ENCODE measurements around the gene DPYSL5.
"Not testable (repeated sequence)": the region's sequence is repeated elsewhere in the genome, so short reads cannot be mapped to it uniquely, and the experiment has no call there.

Gene DPYSL5, protein sequence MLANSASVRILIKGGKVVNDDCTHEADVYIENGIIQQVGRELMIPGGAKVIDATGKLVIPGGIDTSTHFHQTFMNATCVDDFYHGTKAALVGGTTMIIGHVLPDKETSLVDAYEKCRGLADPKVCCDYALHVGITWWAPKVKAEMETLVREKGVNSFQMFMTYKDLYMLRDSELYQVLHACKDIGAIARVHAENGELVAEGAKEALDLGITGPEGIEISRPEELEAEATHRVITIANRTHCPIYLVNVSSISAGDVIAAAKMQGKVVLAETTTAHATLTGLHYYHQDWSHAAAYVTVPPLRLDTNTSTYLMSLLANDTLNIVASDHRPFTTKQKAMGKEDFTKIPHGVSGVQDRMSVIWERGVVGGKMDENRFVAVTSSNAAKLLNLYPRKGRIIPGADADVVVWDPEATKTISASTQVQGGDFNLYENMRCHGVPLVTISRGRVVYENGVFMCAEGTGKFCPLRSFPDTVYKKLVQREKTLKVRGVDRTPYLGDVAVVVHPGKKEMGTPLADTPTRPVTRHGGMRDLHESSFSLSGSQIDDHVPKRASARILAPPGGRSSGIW

GRCh38 chr2:26847655-26848335 is at the start of gene DPYSL5:
TSS of gene DPYSL5 (plus strand) at chr2:26848132. CDS start at chr2:26898500, 50,368 bp downstream.
- DNase-seq (ENCODE audit: low read depth in 2 of 2): no peak

DNA sequence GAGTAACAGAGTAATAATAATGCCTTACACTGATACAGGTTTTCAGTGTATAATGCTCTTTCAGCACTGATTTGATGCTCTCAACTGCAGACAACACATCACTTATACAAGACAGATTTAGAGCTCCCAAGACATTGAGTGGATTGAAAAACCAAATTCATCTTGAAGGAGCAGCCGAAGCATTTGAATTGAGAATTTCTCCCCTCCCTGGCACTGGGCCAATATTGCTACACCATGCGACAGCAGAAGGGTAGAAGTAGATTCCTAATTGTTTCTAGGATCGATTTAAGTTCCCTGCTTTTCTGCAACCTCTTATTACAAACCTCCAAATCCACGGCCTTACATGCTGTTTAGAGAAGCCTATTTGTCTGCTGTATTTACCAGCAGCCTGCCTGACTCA is 46.6 kb upstream of the DPYSL5 start:
- DNase-seq (ENCODE audit: low read depth in 2 of 2): no peak

- no peak for DNase-seq (ENCODE audit: low read depth in 2 of 2)
Observed at GRCh38 chr2:26801796-26802195, 46.1 kb upstream of the DPYSL5 start.

- no peak for DNase-seq (ENCODE audit: low read depth in 2 of 2)
Observed at GRCh38 chr2:26805241-26805676, 42.7 kb upstream of the DPYSL5 start.

DNA sequence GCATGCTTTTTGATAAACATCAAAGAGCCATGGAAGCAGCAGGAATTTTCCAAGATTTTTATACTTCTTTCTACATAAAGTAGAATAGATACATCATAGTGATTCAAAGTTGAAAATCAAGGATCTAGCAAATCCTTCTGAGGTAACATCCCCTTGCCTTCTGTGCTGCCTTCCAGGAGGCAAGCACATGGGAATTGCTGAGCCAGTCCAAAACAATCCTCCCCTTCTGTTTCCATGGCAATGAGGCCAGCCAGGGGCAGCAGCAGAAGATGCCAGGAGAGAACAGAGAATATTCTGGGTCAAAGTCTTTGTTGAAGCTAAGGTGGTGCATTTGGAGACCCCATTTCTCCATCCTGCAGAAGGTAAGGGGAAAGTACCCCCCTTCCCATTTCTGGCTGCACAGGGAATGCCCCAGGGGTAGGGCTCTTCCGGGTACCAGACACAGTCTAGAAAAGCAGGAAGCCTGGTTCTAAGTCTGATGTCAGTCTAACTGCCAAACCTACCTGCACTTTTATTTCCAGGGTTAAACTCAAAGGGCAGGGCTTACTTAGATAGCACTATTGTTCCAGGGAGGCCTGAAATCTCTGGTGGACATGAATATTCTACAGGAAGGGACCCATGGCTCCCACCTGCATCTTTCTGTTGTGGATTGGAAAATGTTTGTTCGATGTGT is 40.0 kb upstream of the DPYSL5 start:
- DNase-seq (ENCODE audit: low read depth in 2 of 2): no peak

DNA sequence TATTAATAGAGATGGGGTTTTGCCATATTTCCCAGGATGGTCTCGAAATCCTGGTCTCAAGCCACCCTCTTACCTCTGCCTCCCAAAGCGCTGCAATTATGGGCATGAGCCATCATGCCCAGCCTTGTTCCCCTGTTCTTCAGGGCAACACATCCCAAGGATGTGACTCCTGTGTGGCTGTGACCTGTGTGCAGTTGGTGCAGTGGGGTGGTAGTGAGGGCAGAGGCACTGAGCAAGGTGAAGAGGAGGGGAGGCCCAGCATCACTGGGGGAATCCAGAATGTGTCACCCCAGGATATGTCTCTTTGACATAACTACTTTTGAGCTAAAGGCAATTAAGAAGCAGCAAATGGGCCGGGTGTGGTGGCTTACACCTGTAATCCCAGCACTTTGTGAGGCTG is 38.7 kb upstream of the DPYSL5 start:
- DNase-seq (ENCODE audit: low read depth in 2 of 2): no peak

- DNase-seq (ENCODE audit: low read depth in 2 of 2): no peak
Observed at GRCh38 chr2:26809876-26810577, 37.9 kb upstream of the DPYSL5 start.

DNA sequence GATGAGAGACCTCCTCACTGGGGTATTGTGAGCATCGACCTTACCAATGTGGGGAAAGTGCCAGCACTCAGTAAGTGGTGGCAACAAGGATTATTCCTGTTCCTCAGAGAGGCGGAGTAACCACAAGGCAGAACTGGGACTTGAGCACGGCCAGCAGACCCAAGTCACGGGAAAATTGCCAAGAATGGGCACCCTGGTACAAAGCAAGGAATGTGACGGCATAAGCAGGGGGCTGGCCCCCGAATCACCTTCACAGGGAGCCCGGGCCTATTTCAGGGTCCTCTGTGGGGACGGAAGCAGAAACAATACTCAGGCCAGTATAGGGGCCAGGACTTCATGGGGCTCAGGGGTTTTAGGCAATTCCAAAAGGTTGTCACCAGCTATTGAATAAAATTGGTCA is 36.7 kb upstream of the DPYSL5 start:
- no peak for DNase-seq (ENCODE audit: low read depth in 2 of 2)

GRCh38 chr2:26811791-26812694 is 35.9 kb upstream of the DPYSL5 start:
- DNase-seq (ENCODE audit: low read depth in 2 of 2): no peak

- DNase-seq (ENCODE audit: low read depth in 2 of 2): no peak
Observed at GRCh38 chr2:26812731-26813130, 35.2 kb upstream of the DPYSL5 start.

DNA sequence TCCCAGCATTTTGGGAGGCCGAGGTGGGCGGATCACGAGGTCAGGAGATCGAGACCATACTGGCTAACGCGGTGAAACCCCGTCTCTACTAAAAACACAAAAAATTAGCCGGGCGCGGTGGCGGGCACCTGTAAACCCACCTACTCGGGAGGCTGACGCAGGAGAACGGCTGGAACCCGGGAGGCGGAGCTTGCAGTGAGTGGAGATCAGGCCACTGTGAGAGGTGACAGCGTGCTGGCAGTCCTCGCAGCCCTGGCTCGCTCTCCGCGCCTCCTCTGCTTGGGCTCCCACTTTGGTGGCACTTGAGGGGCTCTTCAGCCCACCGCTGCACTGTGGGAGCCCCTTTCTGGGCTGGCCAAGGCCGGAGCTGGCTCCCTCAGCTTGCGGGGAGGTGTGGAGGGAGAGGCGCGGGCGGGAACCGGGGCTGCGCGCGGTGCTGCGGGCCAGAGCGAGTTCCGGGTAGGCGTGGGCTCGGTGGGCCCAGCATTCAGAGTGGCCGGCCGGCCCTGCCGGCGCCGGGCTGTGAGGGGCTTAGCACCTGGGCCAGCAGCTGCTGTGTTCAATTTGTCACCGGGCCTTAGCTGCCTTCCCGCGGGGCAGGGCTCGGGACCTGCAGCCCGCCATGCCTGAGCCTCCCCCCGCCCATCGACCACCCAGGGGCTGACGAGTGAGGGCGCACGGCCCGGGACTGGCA is 33.7 kb upstream of the DPYSL5 start:
- DNase-seq (ENCODE audit: low read depth in 2 of 2): not testable (repeated sequence)

DNA sequence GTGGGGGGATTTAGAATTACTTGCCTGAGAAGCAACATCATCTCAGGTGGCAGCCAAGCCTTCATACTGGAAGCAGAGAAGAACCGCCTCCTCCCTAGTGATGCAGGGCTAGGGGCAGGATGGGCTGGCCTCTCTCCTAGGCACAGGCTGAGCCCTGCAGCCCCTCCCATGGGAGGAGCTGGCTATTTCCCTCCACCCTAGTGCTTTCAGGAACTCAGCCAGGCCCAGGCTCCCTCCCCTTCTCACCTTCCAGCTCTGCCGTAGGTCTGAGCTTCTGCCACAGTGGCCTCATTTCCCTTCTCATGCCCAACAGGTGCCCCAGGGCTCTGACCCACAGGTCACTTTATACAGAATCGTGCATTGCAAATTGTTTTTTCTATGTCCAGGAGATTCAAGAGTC is 31.0 kb upstream of the DPYSL5 start:
- no peak for DNase-seq (ENCODE audit: low read depth in 2 of 2)

GRCh38 chr2:26818255-26818654 is 29.7 kb upstream of the DPYSL5 start:
- no peak for DNase-seq (ENCODE audit: low read depth in 2 of 2)

- DNase-seq (ENCODE audit: low read depth in 2 of 2): no peak
Observed at GRCh38 chr2:26818972-26819371, 29.0 kb upstream of the DPYSL5 start.

- DNase-seq (ENCODE audit: low read depth in 2 of 2): no peak
Observed at GRCh38 chr2:26820932-26821331, 27.0 kb upstream of the DPYSL5 start.

DNA sequence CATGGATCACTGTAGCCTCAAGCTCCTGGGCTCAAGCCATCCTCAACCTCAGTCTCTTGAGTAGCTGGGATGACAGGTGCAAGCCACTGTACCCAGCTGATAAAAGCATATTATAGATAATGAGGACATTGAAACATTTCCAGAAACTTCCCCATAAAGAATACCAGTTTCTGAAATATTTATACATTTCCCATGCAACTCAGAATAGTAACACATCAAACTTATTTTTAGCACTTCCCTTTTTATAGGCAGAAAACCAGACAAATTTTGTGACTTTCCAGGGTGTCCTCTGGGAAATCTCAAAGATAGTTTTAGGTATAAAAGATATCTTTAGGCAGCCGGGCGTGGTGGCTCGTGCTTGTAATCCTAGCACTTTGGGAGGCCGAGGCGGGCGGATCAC is 25.1 kb upstream of the DPYSL5 start:
- no peak for DNase-seq (ENCODE audit: low read depth in 2 of 2)

DNA sequence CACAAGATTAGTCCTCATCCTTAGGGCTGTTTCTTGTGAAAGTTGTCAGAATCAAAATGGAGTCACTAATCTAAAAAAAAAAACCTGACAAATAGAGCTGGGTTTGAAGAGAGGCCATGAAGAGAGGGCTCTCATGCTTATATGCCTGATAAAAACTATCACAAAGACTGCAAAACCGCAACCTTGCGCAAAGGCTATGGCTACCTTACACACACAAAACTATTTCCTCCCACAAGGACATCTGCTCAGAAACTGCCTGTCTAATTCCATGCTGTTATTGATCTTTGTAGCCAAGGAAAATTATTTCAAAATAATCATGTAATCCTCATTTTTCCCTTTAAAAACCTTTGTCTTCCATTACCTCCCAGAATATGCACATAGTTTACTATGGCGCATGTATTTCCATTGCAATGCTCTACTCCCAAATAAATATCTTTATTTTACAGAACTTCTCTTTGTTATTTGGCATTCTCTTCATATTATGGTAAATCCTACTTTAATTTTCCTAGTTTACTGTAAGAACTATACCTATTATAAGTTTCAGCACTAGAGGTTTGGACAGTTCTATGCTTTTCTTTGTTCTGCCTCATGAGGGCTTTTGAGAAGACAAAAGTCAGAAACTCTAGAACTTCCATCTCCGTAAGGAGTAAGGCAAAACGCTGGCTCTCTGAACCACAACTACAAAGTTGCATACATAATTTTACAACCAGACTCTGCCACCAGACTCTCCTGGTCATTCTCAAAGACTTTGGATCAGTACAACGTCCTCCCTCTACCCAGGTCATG is 9.6 kb upstream of the DPYSL5 start:
- no peak for DNase-seq (ENCODE audit: low read depth in 2 of 2)

GRCh38 chr2:26840937-26841610 is 6.9 kb upstream of the DPYSL5 start:
- DNase-seq (ENCODE audit: low read depth in 2 of 2): no peak

GRCh38 chr2:26843041-26843440 is 4.9 kb upstream of the DPYSL5 start:
- DNase-seq (ENCODE audit: low read depth in 2 of 2): no peak
